ENCODE measurements around the gene FAM50B. TPM values are rescaled to one million over a fixed set of nuclear protein-coding genes. Genes with fewer than 3 reads are reported as not detected.

FAM50B gene
- total and polyA plus RNA-seq, 10 of the 15 experiments (the other 5 are each of a cell fraction or from before 2014, with no cell fraction given): 0.58 to 10.2 (median 5.9) TPM

DNA sequence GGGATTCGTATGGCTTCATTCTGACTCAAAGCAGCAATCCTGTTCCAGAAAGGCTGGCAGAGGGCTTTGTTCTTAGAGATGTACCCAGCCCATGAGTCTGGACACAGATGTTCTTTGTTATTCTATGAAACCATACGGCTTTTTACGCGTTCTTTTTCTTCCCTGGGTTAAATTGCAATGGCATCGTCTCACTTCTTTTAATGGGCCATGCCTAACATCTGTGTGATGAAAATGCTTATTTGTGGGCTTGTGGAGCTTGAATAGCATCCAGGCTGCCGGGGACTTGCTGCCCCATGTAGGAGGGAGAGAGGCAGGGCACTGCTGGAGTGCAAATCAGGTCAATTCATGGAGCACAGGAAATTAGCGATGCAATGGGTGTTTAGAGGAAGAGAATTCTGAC is 19.4 kb downstream of the FAM50B start:
- Histone ChIP-seq H3K4me3 (no peak overlapping the region), H4K20me1 (ENCODE audit: control insufficient read depth, insufficient read depth) (no peaks in the 10 kb centered on the region), H3K36me3 (ENCODE audit: control insufficient read depth in 2 of 2, insufficient read depth in 2 of 2, low read length in 1 of 2) (no peaks in the 10 kb centered on the region), H3K79me2 (ENCODE audit: control insufficient read depth, insufficient read depth, low read length) (no peaks in the 10 kb centered on the region), H3K9me3 (replicated peaks; ENCODE audit: control insufficient read depth, insufficient read depth, low read length) (no peaks in the 10 kb centered on the region; the same call in 2 of the 3 replicates), H2AFZ (ENCODE audit: control insufficient read depth, low read depth, low read length) (no peak overlapping the region), H3K27me3 (replicated peaks in 1 of 2; ENCODE audit: control insufficient read depth in 2 of 2, insufficient read depth in 2 of 2, low read length in 1 of 2) (0 out of 4 replicates have a peak, but pooled peaks cover 0 to 3% of the 10 kb centered on the region in 2 experiments), H3K4me2 (ENCODE audit: control insufficient read depth, insufficient read depth) (no peak overlapping the region), H3K4me1 (ENCODE audit: control insufficient read depth, insufficient read depth, low read length) (no peaks in the 10 kb centered on the region), H3K9ac (ENCODE audit: control insufficient read depth, insufficient read depth, low read length) (no peak overlapping the region), H3K27ac (ENCODE audit: control insufficient read depth, insufficient read depth) (no peak overlapping the region)
- ChIA-PET SMC1A (ENCODE audit: uncharacterized antibody, unreplicated experiment) (no interaction called here), RAD21 (ENCODE audit: unreplicated experiment) (no interaction called here), POLR2A (no interaction called here), CTCF (no interaction called here)
- DNase-seq (ENCODE audit: low read depth, low spot score) (no peak), ATAC-seq (no peak), FAIRE-seq (no peak)
- intact Hi-C loops (cut with micrococcal nuclease; ENCODE audit: unreplicated experiment): no loop called here
- WGBS (ENCODE audit: insufficient coverage, insufficient replicate concordance, low lambda C conversion rate, missing lambda C conversion rate): 75% methylated on average over 7 of the region's 7 CpGs
- in situ Hi-C loops (cut with MboI): no loop called here
- TF ChIP-seq ZZZ3 (IDR thresholded peaks at IDR 0.05; ENCODE audit: control insufficient read depth, insufficient read length, low read depth) (no peak), BMI1 (IDR thresholded peaks at IDR 0.05; ENCODE audit: borderline replicate concordance) (no peak), NFYB (IDR thresholded peaks at IDR 0.05; ENCODE audit: insufficient read depth, low read depth, low read length) (no peak), GABPA (IDR thresholded peaks at IDR 0.05; ENCODE audit: low read depth) (no peak)
- BruUV-seq (replicated peaks): no TSS peak

DNA sequence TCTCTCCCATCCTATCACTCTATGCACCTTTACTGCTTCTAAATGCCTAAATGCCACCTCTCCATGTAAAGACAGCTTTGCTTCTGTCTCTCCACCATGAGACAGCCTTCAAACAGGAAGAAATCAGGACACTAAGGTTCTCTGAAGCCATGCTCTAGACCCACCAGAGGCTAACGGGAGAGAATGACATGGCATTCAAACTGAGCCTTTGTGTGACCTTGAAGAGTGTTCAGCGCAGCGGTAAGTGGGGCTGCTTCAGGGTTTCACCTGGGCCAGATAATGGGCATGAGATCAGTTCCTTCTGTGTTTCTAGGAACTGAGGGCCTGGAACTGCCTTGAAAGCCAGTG is 20.1 kb downstream of the FAM50B start:
- no peak overlapping the region for H2AFZ ChIP-seq (ENCODE audit: control insufficient read depth, low read depth, low read length)
- 96% methylated on average over 3 of the region's 3 CpGs for WGBS (ENCODE audit: insufficient coverage, insufficient replicate concordance, low lambda C conversion rate, missing lambda C conversion rate)
- no peaks in the 10 kb centered on the region for H3K36me3 ChIP-seq (ENCODE audit: control insufficient read depth in 2 of 2, insufficient read depth in 2 of 2, low read length in 1 of 2)
- H3K4me3 ChIP-seq: no peak overlapping the region
- RAD21 ChIA-PET (ENCODE audit: unreplicated experiment): no interaction called here
- TF ChIP-seq BCLAF1 (IDR thresholded peaks at IDR 0.05): no peak
- TF ChIP-seq, protein P1, sequence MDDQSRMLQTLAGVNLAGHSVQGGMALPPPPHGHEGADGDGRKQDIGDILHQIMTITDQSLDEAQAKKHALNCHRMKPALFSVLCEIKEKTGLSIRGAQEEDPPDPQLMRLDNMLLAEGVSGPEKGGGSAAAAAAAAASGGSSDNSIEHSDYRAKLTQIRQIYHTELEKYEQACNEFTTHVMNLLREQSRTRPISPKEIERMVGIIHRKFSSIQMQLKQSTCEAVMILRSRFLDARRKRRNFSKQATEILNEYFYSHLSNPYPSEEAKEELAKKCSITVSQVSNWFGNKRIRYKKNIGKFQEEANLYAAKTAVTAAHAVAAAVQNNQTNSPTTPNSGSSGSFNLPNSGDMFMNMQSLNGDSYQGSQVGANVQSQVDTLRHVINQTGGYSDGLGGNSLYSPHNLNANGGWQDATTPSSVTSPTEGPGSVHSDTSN (IDR thresholded peaks at IDR 0.05; ENCODE audit: insufficient replicate concordance, low read depth, low read length): no peak
- H4K20me1 ChIP-seq (ENCODE audit: control insufficient read depth, insufficient read depth): no peaks in the 10 kb centered on the region
- DNase-seq (ENCODE audit: low read depth, low spot score) (no peak), FAIRE-seq (no peak), ATAC-seq (no peak)
- 0 out of 4 replicates have a peak, but pooled peaks cover 0 to 3% of the 10 kb centered on the region in 2 experiments for H3K27me3 ChIP-seq (replicated peaks in 1 of 2; ENCODE audit: control insufficient read depth in 2 of 2, insufficient read depth in 2 of 2, low read length in 1 of 2)
- H3K27ac ChIP-seq (ENCODE audit: control insufficient read depth, insufficient read depth): no peak overlapping the region
- no peaks in the 10 kb centered on the region for H3K4me1 ChIP-seq (ENCODE audit: control insufficient read depth, insufficient read depth, low read length)
- SMC1A ChIA-PET (ENCODE audit: uncharacterized antibody, unreplicated experiment): no interaction called here
- H3K9ac ChIP-seq (ENCODE audit: control insufficient read depth, insufficient read depth, low read length): no peak overlapping the region
- in situ Hi-C loops (cut with MboI) (no loop called here), intact Hi-C loops (cut with micrococcal nuclease; ENCODE audit: unreplicated experiment) (no loop called here)
- no peaks in the 10 kb centered on the region for H3K79me2 ChIP-seq (ENCODE audit: control insufficient read depth, insufficient read depth, low read length)
- BruUV-seq (replicated peaks): no TSS peak
- POLR2A ChIA-PET: no interaction called here
- no peak overlapping the region for H3K4me2 ChIP-seq (ENCODE audit: control insufficient read depth, insufficient read depth)
- CTCF ChIA-PET: no interaction called here
- H3K9me3 ChIP-seq (replicated peaks; ENCODE audit: control insufficient read depth, insufficient read depth, low read length): no peaks in the 10 kb centered on the region; the same call in 2 of the 3 replicates

All from GM12878 (cell line).